HG02642 (cell line): Measurements from ENCODE around the gene NAP1L4.
A peak's percentile ranks its signal among the peaks of the same experiment; 100 is the strongest.
"Not testable (repeated sequence)": the region's sequence is repeated elsewhere in the genome, so short reads cannot be mapped to it uniquely, and the experiment has no call there.

Experiments used
- ATAC-seq: cut with Tn5 transposase; IDR thresholded peaks from one replicate; pipeline ENCODE4 v1.9.1; 2021; ENCODE audit warnings: mild to moderate bottlenecking; ENCODE audit not compliant: unreplicated experiment, poor library complexity

The NAP1L4 gene

GRCh38 chr11:2940921-2941821 lies 51.0 kb downstream of the NAP1L4 start:
- ATAC-seq, result no peak

GRCh38 chr11:2940147-2940920 lies 51.8 kb downstream of the NAP1L4 start:
- ATAC-seq, result no peak

DNA sequence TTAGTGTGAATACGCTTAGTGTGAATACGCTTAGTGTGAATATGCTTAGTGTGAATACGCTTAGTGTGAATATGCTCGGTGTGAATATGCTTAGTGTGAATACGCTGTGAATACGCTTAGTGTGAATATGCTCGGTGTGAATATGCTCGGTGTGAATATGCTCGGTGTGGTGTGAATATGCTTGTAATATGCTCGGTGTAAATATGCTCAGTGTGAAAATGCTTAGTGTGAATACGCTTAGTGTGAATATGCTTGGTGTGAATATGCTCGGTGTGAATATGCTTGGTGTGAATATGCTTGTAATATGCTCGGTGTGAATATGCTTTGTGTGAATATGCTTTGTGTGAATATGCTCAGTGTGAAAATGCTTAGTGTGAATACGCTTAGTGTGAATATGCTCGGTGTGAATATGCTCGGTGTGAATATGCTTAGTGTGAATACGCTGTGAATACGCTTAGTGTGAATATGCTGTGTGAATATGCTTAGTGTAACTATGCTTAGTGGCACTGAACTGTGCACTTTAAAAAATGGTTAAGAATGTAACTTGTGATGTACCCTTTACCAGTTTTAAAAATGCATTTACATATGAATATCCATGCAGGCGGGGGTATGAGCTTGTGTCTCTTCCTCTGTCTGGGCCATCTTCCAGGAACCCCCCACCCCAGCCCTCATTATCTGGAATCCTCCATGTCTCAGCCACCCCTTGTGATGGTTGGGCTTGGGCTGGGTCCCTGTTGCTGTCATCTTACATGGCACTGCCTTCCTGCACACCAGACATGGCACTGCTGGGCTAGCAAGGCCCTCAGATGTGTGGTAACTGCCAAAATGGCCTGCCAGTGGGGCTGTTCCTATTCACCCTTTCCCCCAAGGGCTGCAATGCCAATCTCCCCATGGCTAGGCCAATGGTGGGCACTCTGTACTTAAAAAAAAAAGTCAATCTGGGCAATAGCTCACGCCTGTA lies 53.4 kb downstream of the NAP1L4 start:
- not testable (repeated sequence) for ATAC-seq

DNA sequence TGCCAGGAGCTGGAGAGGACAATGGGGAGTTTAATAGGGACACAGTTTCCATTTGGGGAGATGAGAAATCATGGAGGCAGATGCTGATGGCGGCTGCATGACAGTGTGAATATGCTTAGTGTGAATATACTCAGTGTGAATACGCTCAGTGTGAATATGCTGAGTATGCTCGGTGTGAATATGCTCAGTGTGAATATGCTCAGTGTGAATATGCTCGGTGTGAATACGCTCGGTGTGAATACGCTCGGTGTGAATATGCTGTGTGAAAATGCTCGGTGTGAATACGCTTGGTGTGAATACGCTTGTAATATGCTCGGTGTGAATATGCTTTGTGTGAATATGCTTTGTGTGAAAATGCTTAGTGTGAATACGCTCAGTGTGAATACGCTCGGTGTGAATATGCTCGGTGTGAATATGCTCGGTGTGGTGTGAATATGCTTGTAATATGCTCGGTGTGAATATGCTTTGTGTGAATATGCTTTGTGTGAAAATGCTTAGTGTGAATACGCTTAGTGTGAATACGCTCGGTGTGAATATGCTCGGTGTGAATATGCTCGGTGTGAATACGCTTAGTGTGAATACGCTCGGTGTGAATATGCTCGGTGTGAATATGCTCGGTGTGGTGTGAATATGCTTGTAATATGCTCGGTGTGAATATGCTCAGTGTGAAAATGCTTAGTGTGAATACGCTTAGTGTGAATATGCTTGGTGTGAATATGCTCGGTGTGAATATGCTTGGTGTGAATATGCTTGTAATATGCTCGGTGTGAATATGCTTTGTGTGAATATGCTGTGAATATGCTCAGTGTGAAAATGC lies 54.3 kb downstream of the NAP1L4 start:
- ATAC-seq, result not testable (repeated sequence)

DNA sequence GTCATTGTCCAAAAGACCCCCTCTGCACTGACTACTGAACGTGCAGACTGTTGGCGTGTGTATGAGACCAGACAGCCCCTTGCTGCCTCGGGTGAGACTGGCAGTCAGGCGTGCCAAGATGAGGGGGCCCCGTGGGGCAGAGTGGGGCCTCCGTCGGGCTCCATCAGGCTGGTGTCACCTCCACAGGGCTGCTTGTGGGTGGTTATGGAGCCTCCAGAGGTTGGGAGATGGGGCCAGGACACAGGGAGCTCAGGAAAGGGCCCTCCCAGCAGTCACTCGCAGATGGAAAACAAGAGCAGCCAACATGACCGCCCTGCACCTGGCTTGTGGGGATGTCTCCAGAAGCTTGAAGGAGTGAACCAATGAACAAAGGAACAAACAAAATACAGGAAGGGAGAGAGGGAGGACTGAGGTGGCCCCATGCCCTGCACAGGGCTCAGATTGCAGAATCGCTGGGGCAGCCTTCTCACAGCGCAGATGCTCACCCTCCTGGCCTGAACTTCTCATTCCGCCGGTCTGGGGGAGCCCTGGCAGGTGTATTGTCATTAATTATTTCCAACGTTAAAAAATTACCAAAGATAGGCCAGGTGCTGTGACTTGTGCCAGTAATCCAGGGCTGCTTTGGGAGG lies 57.4 kb downstream of the NAP1L4 start:
- ATAC-seq, result no peak

DNA sequence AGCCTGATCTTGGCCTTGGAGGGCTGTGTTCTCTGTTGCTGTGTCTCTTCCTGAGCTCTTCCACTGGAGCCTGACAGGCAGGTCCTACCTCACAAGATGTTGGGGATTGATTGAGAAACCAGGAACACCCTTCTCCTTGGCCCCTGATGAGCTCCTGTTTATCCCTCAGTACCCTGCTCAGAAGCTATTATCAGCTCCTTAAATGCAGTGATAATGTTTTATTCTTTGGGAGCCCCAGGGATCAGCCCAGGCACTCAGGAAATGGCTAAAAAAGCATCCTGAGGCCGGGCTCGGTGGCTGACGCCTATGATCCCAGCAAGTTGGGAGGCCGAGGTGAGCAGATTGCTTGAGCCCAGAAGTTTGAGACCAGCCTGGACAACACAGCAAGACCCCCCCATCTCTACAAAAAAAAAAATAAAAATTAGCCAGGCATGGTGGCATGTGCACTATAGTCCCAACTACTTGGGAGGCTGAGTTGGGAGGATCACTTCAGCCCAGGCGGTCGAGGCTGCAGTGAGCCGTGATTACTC lies 58.0 kb downstream of the NAP1L4 start:
- no peak for ATAC-seq

- ATAC-seq, result no peak
Observed at GRCh38 chr11:2933375-2934020, 58.6 kb downstream of the NAP1L4 start.

DNA sequence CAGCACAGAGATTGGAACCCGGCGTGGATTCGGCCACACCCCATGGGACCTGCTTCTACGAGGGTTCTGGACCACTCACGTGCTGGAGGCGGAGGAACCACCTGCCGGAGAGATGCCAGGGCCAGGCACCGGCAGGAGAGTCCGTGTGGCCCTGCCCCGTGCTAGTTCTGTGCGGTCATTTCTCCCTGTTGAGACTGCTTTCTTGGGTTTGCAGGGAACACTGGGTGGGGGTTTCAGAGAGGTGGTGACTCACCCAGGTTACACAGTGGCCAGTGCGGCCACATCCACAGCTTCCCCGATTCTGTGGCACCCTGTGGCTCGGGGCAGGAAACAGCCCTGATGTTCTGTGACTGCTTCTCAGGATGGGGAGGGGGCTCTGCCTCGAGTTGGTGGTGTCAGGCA lies 59.3 kb downstream of the NAP1L4 start:
- no peak for ATAC-seq

DNA sequence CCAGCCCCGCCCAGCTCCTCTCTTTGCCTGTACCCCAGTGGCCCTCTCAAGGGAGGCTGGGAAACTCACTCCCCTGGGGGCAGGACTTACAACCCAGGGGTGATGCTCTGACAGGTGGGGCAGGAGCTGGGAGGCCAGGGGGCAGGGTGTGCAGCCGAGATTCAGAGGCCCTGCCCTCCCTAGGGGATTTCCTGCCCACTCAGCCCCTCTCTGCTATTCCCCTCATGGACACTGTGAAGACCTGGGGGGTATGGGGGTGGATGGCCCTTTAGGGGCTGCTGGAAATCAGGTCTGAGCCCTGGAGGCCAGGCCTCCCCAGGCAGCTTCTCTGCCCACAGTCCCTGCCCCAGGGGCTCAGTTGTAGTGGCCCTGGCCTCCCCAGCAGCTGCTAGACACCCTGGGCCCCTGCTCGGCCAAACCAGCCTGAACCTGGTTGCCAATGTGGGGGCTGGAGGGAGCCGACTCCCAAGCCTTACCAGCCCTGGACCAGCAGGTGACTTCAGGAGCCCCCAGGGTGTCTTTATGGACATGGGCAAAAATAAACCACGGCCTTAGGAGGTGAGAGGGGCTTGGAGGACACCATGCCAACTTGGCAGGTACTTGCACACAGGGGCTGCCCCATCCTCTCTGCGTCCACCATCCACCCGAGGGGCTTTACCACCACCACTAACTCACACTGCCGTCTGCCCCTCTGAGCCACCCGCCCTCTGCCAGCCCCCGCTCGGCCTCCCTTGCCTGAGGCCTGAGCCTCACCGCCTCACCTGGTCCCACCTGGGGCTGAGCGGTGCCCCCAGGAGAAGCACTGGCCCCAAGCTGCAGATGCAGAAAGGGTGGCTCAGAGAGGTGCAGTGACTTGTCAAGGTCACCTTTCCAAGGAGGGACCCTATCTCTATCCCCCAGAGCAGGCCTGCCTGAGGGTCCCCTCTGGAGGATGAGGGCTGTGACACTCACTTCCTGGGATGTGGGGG lies 60.1 kb downstream of the NAP1L4 start:
- no peak for ATAC-seq

GRCh38 chr11:2931420-2931746 lies 60.7 kb downstream of the NAP1L4 start:
- no peak for ATAC-seq

DNA sequence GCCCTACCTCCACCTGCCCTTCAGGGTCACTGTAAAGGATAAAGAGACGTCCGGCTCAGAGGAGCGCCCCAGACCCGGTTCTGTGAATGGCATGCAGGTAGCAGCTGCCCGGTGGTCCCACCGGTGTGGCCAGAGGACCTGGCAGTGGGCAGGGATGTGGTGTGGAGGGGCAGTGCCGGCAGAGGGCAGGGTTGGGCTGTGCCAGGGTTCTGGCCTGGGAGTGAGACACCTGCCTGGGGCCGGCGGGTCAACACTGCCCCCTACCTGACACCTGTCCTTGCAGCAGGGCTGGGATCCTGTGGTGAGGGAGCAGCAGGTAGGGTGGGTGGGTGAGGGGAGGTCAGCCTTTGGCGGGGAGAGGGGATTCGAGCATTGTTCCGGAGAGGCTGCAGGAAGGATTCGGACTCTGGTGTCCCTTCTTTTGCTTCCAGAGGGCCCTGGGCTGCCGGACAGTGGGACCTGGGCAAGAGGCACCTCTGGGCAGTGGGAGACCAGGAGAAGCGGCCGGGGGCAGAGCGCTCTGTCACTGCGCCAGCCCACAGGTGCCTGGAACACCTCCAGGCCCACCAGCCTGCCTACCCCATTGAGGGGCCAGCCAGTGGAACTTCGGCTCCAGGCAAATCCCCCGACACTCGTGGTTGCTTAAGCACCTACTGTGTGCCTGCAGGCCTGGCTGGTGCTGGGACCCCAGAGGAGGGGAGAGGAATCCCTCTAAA lies 61.3 kb downstream of the NAP1L4 start:
- peak; percentile 43 for ATAC-seq

DNA sequence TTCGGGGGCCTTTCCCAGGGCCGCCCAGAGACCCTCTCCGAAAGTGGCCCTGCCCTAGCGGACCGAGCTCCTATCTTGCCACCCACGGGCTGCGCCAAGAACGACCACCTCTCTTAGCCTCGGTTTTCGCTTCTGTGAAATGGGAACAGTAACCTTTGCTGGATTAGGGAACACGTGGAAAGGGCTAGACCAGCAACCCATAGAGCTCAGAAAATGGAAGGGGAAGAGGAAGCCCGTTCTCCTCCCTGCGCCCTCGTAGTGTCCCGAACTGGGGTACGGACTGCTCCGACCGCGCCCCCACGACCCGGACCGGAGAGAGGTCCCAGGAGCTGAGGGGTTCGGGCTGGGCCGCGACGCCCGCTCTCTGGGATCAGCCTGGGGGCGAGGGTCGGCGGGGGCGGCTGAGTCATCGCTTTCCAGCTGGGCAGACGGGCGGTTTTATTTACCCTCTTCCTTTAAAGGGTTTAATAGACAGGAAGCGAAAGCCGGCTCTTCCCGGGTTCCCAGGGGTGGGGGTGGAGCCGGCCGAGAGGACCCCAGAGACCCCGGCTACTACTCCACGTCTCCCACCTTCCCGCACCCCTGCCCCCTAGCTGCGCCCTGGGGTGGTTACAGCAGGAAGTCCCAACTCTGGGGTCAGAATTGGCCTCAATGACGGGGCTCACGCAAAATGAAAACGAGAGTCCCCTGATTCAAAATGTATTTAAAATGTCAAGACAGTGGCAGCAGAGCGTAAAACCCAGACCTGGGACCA lies 62.0 kb downstream of the NAP1L4 start:
- peak; percentile 29 for ATAC-seq

DNA sequence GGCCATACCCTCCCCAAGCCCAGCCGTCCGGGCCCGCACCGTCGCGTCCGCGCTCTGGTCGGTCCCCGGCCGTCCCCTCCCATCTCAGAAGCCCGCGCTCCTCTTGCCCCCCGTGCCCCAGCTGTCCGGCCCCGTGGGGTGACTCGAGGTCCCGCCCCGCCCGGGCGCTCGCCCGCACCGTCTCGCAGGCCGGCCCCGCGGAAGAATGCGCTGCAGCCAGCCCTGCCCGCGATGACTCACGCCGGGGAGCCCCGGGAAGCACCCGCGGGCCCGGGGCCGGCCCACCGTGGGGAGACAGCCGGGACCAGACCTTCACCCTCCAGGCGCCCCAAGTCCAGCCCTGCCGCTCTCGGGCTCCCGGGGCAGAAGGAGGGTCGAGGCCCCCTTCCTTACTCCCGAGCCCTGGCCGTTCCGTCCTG lies 62.6 kb downstream of the NAP1L4 start:
- no peak for ATAC-seq

DNA sequence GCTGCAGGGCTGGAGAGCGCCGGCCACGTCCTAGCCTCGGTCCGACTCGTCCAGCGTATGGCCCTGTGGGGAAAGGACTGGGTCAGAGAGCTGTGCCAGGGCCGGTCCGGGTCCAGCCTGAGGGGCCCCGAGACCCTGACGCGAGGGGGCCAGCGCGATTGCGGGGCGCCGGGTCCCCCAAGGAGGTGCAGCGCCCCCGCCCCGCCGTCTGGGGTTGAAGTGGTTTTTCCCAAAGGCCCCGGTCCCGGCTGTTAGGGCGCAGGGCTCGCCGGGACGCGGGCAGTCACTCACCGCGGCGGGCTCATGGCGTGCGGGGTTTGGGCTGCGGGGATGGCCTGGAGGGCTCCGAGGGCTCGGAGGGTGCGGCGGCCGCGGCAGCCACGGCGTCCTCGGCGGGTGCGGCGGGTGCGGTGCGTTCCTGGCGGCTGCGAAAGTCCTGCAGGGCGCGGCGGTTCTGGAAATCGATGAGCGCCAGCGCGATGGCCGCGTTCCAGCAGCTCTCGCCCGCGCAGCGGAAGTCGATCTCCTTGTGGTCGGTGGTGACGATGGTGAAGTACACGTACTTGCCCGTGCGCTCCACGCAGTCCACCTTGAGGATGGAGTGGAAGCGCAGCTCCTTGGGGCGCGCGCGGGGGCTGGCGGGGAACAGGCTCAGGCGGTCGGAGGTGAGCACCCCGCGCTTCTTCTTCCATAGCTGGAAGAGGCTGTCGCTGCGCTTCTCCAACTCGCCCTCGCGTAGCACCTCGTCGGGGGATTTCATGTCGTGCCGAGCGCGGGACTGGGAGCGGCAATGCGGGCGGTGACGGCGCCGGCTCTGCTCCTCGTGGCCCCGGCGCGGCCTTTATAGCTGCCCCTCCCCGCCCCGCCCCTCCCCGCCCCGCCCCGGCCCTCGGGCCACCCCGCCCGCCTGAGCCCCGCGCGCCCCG lies 63.3 kb downstream of the NAP1L4 start, which contains the start of gene PHLDA2:
Gene PHLDA2 (minus strand): TSS at position 816 of the 926 bp plus-strand sequence. CDS start 56 bp downstream, at position 760.
- no peak for ATAC-seq
